Keratinocyte (primary cell): ENCODE measurements around the gene ZNF638. TPM values are rescaled to one million over a fixed set of nuclear protein-coding genes. Genes with fewer than 3 reads are reported as not detected.

ENCODE experiments used
- DNase-seq: peaks from one replicate; pipeline ENCODE4 v3.0.0-alpha.2; 2011; ENCODE audit warnings: low read depth, missing footprints, low spot score
- FAIRE-seq: peaks from 2 replicates; lab custom pipeline; 2011; peaks lifted over from hg19 to GRCh38; lab: Jason Lieb, UNC
- H2AFZ ChIP-seq: 2 replicates; pipeline ENCODE4 v1.6.0; 2012; ENCODE audit warnings: low read length, control low read depth, inconsistent platforms; ENCODE audit not compliant: control insufficient read depth
- H3K27ac ChIP-seq: 2 replicates; pipeline ENCODE4 v1.5.1; 2011; ENCODE audit warnings: low read length; ENCODE audit not compliant: control insufficient read depth, insufficient read depth
- H3K27me3 ChIP-seq: 3 replicates; pipeline ENCODE4 v1.6.0; 2011; ENCODE audit warnings: low read length; ENCODE audit not compliant: control insufficient read depth, insufficient read depth; ENCODE audit errors: extremely low read depth
- H3K36me3 ChIP-seq, 2 experiments: 2 replicates in 1 of 2; 3 replicates in 1 of 2; pipeline ENCODE4 v1.5.1; 2011; ENCODE audit warnings: low read length in 2 of 2, mild to moderate bottlenecking in 1 of 2; ENCODE audit not compliant: control insufficient read depth in 2 of 2, insufficient read depth in 2 of 2; ENCODE audit errors: extremely low read depth in 1 of 2
- H3K4me1 ChIP-seq: 3 replicates; pipeline ENCODE4 v1.5.1; 2011; ENCODE audit warnings: low read length; ENCODE audit not compliant: control insufficient read depth, insufficient read depth; ENCODE audit errors: extremely low read depth
- H3K4me2 ChIP-seq: 3 replicates; pipeline ENCODE4 v1.6.0; 2011; ENCODE audit warnings: low read depth, low read length; ENCODE audit not compliant: control insufficient read depth, insufficient read depth; ENCODE audit errors: extremely low read depth
- H3K4me3 ChIP-seq, 3 experiments: fragments of 200-600 bp in 1 of 3; sonication (generic) in 1 of 3; 2 replicates in 2 of 3; 3 replicates in 1 of 3; pipeline ENCODE4 v1.5.1; 2011 to 2016; ENCODE audit warnings: low read length in 3 of 3, mild to moderate bottlenecking in 3 of 3, control low read depth in 2 of 3, inconsistent platforms in 1 of 3, low read depth in 1 of 3, mixed read lengths in 1 of 3, mixed run types in 1 of 3, moderate library complexity in 1 of 3; ENCODE audit not compliant: control insufficient read depth in 2 of 3, insufficient read depth in 2 of 3; ENCODE audit errors: extremely low read depth in 1 of 3
- H3K79me2 ChIP-seq: 2 replicates; pipeline ENCODE4 v1.6.0; 2012; ENCODE audit warnings: low read length; ENCODE audit not compliant: control insufficient read depth, insufficient read depth
- H3K9ac ChIP-seq: 3 replicates; pipeline ENCODE4 v1.6.0; 2011; ENCODE audit warnings: low read length; ENCODE audit not compliant: control insufficient read depth, insufficient read depth; ENCODE audit errors: extremely low read depth
- H3K9me1 ChIP-seq: 3 replicates; pipeline ENCODE4 v1.6.0; 2011; ENCODE audit warnings: low read length; ENCODE audit not compliant: control insufficient read depth, insufficient read depth; ENCODE audit errors: extremely low read depth
- H3K9me3 ChIP-seq: 2 replicates; pipeline ENCODE4 v1.5.1; 2012; ENCODE audit warnings: low read depth, low read length; ENCODE audit not compliant: control insufficient read depth
- H4K20me1 ChIP-seq: 3 replicates; pipeline ENCODE4 v1.6.0; 2011; ENCODE audit warnings: low read length; ENCODE audit not compliant: control insufficient read depth, insufficient read depth; ENCODE audit errors: extremely low read depth
- CTCF ChIP-seq, 3 experiments: IDR thresholded peaks in 1 of 3; conservative IDR thresholded peaks in 1 of 3; optimal IDR thresholded peaks in 1 of 3; 2 replicates in 2 of 3; 3 replicates in 1 of 3; pipeline versions ENCODE3 to v1.5.1; 2011; ENCODE audit warnings: low read length in 3 of 3, mild to moderate bottlenecking in 3 of 3, moderate library complexity in 2 of 3, control low read depth in 1 of 3, inconsistent platforms in 1 of 3; ENCODE audit not compliant: insufficient read depth in 2 of 3; ENCODE audit errors: extremely low read depth in 1 of 3
- EZH2 ChIP-seq: IDR thresholded peaks from one replicate; pipeline ENCODE4 v1.6.1; 2012; ENCODE audit warnings: inconsistent platforms, mild to moderate bottlenecking, low read length, moderate library complexity
- dilution Hi-C: fragments of 300-500 bp; cut with MboI; formaldehyde crosslinking; loops from one replicate; pipeline ENCODE4 v1.7.0; 2020; ENCODE audit warnings: low sequenced_read_pairs; ENCODE audit not compliant: extremely low pct_ligation_motif_present
- polyA plus RNA-seq, 5 experiments: library from polyadenylated mRNA; depleted of rRNA in 3 of 5; stranded (reverse) in 3 of 5; stranded (forward) in 1 of 5; unstranded in 1 of 5; fragments of >200 nt; gene quantifications; 1 replicate in 1 of 5; 2 replicates in 3 of 5; 3 replicates in 1 of 5; pipeline versions ENCODE4 v1.2.1 to v1.2.3, GENCODE V29; 2011 to 2012; ENCODE audit warnings: missing spikeins in 2 of 5, low read depth in 1 of 5, low replicate concordance in 1 of 5

The ZNF638 gene
- polyA plus RNA-seq, 1 donor (not counting 4 experiments of a cell fraction or from before 2014, with no cell fraction given) = 66.5 TPM

- FAIRE-seq = no peak
- Histone ChIP-seq H3K9me3 (peaks cover 2% of the 10 kb centered on the region), H3K9me1 (no peaks in the 10 kb centered on the region), H3K4me3 (no peak overlapping the region), H2AFZ (no peak overlapping the region), H3K4me1 (peaks cover 20% of the 10 kb centered on the region), H3K36me3 (peaks cover 0 to 1% of the 10 kb centered on the region in 2 experiments), H3K27me3 (peaks cover 8% of the 10 kb centered on the region), H3K4me2 (no peak overlapping the region), H4K20me1 (no peaks in the 10 kb centered on the region), H3K79me2 (no peaks in the 10 kb centered on the region), H3K9ac (no peak overlapping the region), H3K27ac (no peak overlapping the region)
- dilution Hi-C loops = no loop called here
- TF ChIP-seq EZH2 (no peak), CTCF (optimal IDR thresholded peaks at IDR 0.05 in 1 of 3, IDR thresholded peaks at IDR 0.05 in 1 of 3, conservative IDR thresholded peaks at IDR 0.05 in 1 of 3; ENCODE audit: extremely low read depth in 1 of 3, insufficient read depth in 2 of 3, low read length in 3 of 3) (no peak)
- no peak for DNase-seq
Measured at GRCh38 chr2:71460056-71460455, 128.5 kb downstream of the ZNF638 start.

GRCh38 chr2:71460595-71461303 is 129.2 kb downstream of the ZNF638 start:
- H3K4me3 ChIP-seq = no peak overlapping the region
- H3K79me2 ChIP-seq = no peaks in the 10 kb centered on the region
- no peak for FAIRE-seq
- dilution Hi-C loops = no loop called here
- H4K20me1 ChIP-seq = no peaks in the 10 kb centered on the region
- no peak for TF ChIP-seq EZH2
- peak; percentile 7 to 70 (median 42) for TF ChIP-seq CTCF (optimal IDR thresholded peaks at IDR 0.05 in 1 of 3, IDR thresholded peaks at IDR 0.05 in 1 of 3, conservative IDR thresholded peaks at IDR 0.05 in 1 of 3; ENCODE audit: extremely low read depth in 1 of 3, insufficient read depth in 2 of 3, low read length in 3 of 3)
- DNase-seq = no peak
- H3K4me1 ChIP-seq = peaks cover 16% of the 10 kb centered on the region
- H3K4me2 ChIP-seq = no peak overlapping the region
- H2AFZ ChIP-seq = no peak overlapping the region
- H3K27ac ChIP-seq = no peak overlapping the region
- H3K36me3 ChIP-seq = peaks cover 0 to 1% of the 10 kb centered on the region in 2 experiments
- no peaks in the 10 kb centered on the region for H3K9me1 ChIP-seq
- peaks cover 2% of the 10 kb centered on the region for H3K9me3 ChIP-seq
- H3K9ac ChIP-seq = no peak overlapping the region
- peaks cover 15% of the 10 kb centered on the region for H3K27me3 ChIP-seq
